Peyer's patch (tissue), 4 donors: ENCODE measurements around the gene MXD1.

Experiments
- CTCF ChIP-seq, 6 experiments: fragments of 450-650 bp in 4 of 6; fragments of 200-600 bp in 2 of 6; sonication (generic) in 1 of 6; IDR thresholded peaks; one replicate each; pipeline ENCODE4 v1.5.1; 2017 to 2019; ENCODE audit warnings: antibody characterized with exemption in 6 of 6, mild to moderate bottlenecking in 3 of 6, moderate library complexity in 1 of 6
- POLR2A ChIP-seq, 2 donors: fragments of 450-650 bp; IDR thresholded peaks; one replicate each; pipeline ENCODE4 v1.5.1; 2017; ENCODE audit warnings: antibody characterized with exemption in 2 of 2, mild to moderate bottlenecking in 2 of 2, moderate library complexity in 2 of 2

GRCh38 chr2:69965756-69966445 is 51.0 kb downstream of the MXD1 start:
- TF ChIP-seq CTCF (IDR thresholded peaks at IDR 0.05) (no peak), POLR2A (IDR thresholded peaks at IDR 0.05) (no peak)
